Brain microvascular endothelial cell (primary cell): ENCODE measurements around the gene OSBP2.

Source experiments
- DNase-seq: peaks from one replicate; pipeline ENCODE4 v3.0.0-alpha.2; 2020
- H3K27ac ChIP-seq: fragments of 250-450 bp; sonication (Bioruptor Pico); 2 replicates; pipeline ENCODE4 v1.5.1; 2020; ENCODE audit warnings: mild to moderate bottlenecking, moderate library complexity
- H3K27me3 ChIP-seq: fragments of 250-450 bp; sonication (Bioruptor Pico); replicated peaks from 2 replicates; pipeline ENCODE4 v1.5.1; 2020; ENCODE audit warnings: mild to moderate bottlenecking
- H3K36me3 ChIP-seq: fragments of 250-450 bp; sonication (Bioruptor Pico); replicated peaks from 2 replicates; pipeline ENCODE4 v1.5.1; 2020; ENCODE audit warnings: mild to moderate bottlenecking
- H3K4me3 ChIP-seq: 2 replicates; pipeline ENCODE4 v1.5.1; 2011; ENCODE audit warnings: low read depth, mild to moderate bottlenecking, control low read depth, low read length, moderate library complexity
- CTCF ChIP-seq: IDR thresholded peaks from 2 replicates; pipeline ENCODE4 v1.5.1; 2011; ENCODE audit warnings: low read depth, mild to moderate bottlenecking, moderate library complexity, low read length, control low read depth, inconsistent platforms; ENCODE audit errors: missing control alignments
- in situ Hi-C: cut with HindIII; loops from 2 replicates; pipeline ENCODE4 v1.10.0; 2017; ENCODE audit warnings: low sequenced_read_pairs, low pct_ligation_motif_present

The OSBP2 gene

GRCh38 chr22:30833322-30833721 lies 138.6 kb downstream of the OSBP2 start:
- in situ Hi-C loops = no loop called here
- Histone ChIP-seq H3K36me3 (no peaks in the 10 kb centered on the region), H3K4me3 (no peak overlapping the region), H3K27ac (no peak overlapping the region), H3K27me3 (no peaks in the 10 kb centered on the region)
- TF ChIP-seq CTCF = no peak
- no peak for DNase-seq

- no peak for TF ChIP-seq CTCF
- Histone ChIP-seq H3K27me3 (no peaks in the 10 kb centered on the region), H3K27ac (no peak overlapping the region), H3K4me3 (no peak overlapping the region), H3K36me3 (no peaks in the 10 kb centered on the region)
- no peak for DNase-seq
- in situ Hi-C loops = no loop called here
Measured at GRCh38 chr22:30837531-30837930, 142.9 kb downstream of the OSBP2 start.

DNA sequence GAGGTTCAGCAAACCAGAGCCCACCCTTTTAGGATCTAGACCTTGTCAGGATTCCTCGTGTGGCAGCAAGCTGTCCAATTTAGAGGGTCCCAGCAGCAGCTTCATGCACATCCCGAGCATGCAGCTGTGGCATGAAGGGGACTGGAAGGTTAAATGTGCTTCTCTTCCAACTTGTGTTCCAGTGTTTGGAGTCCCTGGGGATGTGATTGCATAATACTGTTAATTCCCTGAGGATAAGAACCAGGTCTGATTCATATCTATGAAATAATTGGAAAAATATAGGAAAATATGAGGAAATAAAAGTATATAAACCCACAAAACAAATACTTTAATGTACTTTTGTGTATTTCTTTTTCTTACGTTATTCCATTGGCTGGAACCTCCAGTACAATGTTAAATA lies 143.4 kb downstream of the OSBP2 start:
- no peaks in the 10 kb centered on the region for H3K27me3 ChIP-seq
- H3K27ac ChIP-seq = no peak overlapping the region
- in situ Hi-C loops = no loop called here
- no peak for DNase-seq
- no peak for TF ChIP-seq CTCF
- H3K4me3 ChIP-seq = no peak overlapping the region
- no peaks in the 10 kb centered on the region for H3K36me3 ChIP-seq

GRCh38 chr22:30841273-30841672 lies 146.6 kb downstream of the OSBP2 start:
- in situ Hi-C loops = no loop called here
- H3K27ac ChIP-seq = no peak overlapping the region

GRCh38 chr22:30843245-30843644 lies 148.6 kb downstream of the OSBP2 start:
- no peak overlapping the region for H3K27ac ChIP-seq
- H3K36me3 ChIP-seq = no peaks in the 10 kb centered on the region
- no peak for TF ChIP-seq CTCF
- in situ Hi-C loops = no loop called here
- no peaks in the 10 kb centered on the region for H3K27me3 ChIP-seq
- DNase-seq = no peak
- H3K4me3 ChIP-seq = no peak overlapping the region

More at GRCh38 chr22:30841273-30841672, 146.6 kb downstream of the OSBP2 start:
- no peak for TF ChIP-seq CTCF
- H3K4me3 ChIP-seq = no peak overlapping the region
- H3K27me3 ChIP-seq = no peaks in the 10 kb centered on the region
- H3K36me3 ChIP-seq = no peaks in the 10 kb centered on the region
- DNase-seq = no peak

DNA sequence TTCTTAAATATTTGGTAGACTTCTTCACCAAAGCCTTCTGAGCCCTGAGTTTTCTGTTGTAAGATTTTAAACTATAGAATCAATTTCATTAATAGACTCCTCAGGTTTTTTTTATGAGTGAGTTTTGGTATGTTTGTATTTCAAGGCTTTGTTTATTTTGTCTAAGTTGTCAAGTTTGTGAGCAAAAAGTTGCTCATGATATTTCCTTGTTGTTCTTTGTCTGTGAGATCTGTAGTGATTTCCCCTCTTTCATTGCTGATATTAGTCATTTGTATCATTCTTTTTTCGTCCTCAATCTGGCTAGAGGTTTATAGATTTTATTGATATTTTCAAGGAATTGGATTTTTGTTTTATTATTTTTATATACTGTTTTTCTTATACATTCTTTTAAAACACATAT lies 152.9 kb downstream of the OSBP2 start:
- Histone ChIP-seq H3K4me3 (no peak overlapping the region), H3K27me3 (no peaks in the 10 kb centered on the region), H3K36me3 (no peaks in the 10 kb centered on the region), H3K27ac (no peak overlapping the region)
- no peak for DNase-seq
- TF ChIP-seq CTCF = no peak
- in situ Hi-C loops = no loop called here
